NOMO-1 treated with DMSO at 0.1 percent for 48 hours (cell line): ENCODE results near the gene ATP7B.
"Not testable (repeated sequence)": the region's sequence is repeated elsewhere in the genome, so short reads cannot be mapped to it uniquely, and the experiment has no call there.

Experiments
- DNase-seq: peaks from one replicate; lab custom pipeline; 2025; ENCODE audit not compliant: unreplicated experiment; lab: John Stamatoyannopoulos, UW

ATP7B gene

DNA sequence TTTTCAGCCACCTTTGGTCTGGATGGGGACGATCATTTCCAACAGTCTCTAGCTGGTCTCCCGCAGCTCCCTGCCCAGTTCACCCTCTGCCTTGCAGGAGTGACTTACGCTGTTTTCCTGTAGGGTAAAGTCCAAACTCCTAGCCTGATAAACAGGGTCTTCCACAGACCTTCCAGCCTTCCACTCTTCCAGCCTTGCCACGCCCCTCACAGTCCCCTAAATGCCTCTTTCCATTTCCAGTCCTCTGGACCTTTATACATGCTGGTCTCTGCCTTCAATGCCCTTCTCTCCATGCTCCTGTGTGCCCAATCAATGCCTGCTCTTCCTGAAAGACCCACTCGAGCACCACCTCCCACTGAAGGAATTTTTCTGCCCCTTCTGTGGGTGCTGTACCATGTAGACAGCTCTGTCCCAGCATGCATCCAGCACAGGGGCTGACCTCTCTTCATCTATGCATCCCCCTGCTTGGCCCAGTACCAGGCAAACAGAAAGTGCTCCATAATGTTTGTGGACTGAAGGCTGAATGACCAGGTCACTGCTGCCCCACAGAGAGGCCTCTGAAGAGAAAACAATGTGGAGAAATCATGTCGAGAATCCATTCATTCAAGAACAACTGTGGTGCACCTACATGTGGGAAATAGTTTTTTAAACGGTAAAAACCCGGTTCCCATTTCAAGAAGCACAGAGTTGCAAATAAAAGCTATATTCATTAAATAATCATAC lies 4.6 kb downstream of the ATP7B start:
- DNase-seq, result no peak

DNA sequence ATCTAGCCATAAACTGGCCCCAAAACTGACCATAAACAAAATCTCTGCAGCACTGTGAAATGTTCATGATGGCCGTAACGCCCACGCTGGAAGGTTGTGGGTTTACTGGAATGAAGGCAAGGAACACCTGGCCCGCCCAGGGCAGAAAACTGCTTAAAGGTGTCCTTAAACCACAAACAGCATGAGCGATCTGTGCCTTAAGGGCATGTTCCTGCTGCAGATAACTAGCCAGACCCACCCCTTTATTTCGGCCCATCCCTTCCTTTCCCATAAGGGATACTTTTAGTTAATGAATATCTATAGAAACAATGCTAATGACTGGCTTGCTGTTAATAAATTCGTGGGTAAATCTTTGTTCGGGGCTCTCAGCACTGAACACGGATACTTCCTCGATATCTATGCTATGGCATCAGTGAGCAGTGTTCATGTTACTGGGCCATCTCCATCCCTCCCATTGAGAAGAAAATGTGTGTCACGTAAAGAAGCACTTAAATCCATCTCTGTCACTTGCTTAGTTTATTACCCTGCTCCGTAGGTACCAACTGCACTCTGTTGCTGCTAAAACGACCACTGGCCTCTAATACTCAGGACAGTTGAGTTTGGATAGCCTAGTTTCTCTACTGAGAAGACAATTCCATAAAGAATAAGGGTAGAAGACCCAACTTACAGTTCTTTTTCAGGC lies 5.3 kb downstream of the ATP7B start:
- DNase-seq, result no peak

DNA sequence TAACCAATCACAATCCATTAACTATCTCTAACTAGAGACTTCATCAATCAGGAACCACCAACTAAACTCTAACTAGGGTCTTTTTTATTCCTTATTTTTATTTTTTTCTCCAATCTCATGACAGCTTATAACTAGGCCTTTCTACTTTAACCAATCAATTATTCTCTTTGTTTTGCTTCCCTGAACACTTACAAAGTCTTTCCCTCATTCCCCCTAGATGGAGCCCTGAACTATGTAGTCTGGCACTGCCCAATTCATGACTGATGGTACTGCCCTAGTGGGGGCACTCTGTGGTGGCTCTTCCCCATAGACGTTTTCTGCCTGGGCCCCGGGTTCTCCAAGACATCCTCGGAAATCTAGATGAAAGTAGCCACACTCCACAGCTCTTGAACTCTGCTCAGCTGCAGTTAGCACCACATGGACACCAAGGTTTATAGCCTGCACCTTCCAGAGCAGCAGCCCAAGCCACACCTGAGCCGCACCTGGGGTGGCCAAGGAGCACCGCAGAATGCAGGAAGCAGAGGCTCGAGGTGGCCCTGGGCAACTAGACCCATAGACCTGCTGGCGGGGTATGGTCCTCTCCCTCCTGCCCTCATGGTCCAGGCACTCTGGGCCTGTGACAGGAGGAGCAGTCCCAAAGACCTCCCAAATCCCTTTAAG lies 6.6 kb downstream of the ATP7B start:
- DNase-seq, result no peak

DNA sequence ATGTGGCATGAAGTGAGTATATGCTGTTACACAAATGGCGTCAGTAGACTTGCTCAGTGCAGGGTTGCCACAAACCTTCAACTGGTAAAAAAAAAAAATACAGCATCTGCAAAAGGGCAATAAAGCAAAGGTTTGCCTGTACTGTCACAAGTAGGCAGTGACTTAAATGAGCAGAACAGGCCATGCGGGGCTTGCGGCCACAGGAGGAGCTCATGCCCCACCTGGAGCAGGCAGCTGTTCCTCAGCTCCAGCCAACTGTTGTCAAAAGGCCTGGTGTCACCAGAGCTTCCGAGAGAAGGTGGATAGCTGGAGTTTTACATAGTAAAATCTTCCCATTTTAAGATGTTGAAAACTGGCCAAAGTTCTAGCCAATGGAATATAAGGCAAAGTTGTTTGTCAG lies 7.7 kb downstream of the ATP7B start:
- no peak for DNase-seq

DNA sequence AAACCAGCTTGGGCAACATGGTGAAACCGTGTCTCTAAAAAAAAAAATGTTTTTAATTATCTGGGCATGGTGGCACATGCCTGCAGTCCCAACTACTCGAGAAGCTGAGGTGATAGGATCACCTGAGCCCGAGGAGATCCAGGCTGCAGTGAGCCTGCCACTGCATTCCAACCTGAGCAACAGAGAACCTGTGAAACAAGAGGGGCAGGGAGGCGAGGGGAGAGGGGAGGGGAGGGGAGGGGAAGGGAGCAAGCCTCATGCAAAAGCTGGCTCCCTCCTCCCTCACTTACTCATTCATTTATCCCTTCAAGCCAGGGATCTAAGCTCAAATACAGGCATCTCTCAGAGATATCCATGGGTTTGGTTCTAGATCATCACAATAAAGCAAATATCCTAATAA lies 8.9 kb downstream of the ATP7B start:
- no peak for DNase-seq

- peak; percentile 60 for DNase-seq
These were observed 10.0 kb downstream of the ATP7B start for GRCh38 chr13:52001120-52001731.

GRCh38 chr13:51999921-52000320 lies 11.3 kb downstream of the ATP7B start:
- DNase-seq, result no peak

GRCh38 chr13:51999510-51999911 lies 11.7 kb downstream of the ATP7B start:
- DNase-seq, result no peak

DNA sequence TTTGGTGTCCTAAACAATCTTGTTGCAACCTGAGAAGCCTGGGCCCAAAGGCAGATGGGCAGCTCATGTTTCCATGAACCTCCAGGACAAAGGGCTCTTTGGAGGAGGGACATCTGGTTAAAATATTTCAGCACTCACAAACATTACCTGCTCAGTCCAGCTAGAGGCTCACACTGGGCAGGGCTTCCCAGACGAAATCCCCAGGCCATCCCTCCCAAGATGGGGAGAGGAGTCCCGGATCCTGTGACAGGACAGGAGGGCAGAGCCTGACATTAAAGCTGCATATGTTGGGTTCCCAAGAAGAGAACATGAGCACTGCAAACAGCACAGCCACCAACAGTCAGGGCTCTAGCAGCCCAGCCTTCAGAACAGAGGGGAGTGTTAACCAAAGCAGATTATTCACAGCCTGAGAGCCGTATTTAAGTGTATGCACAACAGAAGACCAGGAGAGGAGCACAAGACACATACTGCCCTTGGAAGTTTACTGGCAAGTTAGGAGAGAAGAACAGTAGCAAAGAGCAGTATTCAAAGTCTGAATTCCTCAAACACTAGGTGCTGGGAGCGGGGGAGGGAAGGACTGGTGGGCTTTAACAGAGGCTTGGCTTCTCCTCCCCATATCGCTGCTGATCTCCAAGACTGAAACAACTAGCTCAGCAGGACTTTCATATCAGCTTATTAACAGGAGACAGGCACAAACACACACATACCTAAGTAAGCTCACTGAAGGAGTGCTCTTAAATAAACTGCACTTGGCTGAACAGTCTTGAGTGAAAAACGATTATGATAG lies 12.3 kb downstream of the ATP7B start:
- DNase-seq, result no peak

DNA sequence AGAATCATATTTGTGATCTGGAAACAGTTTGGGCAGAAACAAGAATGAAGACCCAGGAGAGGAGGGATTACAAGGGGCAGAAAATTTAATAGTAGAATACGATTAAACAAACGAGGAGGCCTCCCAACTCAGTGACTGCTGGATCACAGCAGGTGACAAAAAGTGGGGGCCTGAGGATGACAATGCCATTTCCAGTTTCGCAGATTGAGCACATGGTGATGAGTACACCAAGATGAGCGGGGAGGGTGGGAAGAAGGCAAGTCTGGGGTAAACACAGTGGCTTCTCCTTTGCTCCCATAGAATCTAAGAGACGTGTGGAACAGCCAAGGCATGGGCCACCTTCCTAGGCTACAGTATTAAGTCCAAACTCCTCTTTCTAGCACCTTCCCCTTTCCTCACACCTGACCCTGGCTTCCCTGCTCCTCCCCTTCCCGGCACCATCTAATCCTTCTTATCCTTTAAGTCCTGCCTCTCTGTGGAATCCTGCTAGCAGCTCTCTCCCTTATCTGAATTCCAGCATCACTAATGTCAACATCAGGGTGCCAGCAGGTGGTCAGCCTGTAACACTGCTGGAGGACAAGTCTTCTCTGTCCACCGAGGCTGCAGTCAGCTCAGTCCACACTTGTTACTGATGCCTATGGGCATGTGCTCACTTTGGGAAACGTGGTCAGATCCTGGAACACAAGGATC lies 13.5 kb downstream of the ATP7B start:
- no peak for DNase-seq

- DNase-seq, result no peak
These were observed 14.1 kb downstream of the ATP7B start for GRCh38 chr13:51997186-51997585.

GRCh38 chr13:51996641-51997040 lies 14.6 kb downstream of the ATP7B start:
- DNase-seq, result no peak

DNA sequence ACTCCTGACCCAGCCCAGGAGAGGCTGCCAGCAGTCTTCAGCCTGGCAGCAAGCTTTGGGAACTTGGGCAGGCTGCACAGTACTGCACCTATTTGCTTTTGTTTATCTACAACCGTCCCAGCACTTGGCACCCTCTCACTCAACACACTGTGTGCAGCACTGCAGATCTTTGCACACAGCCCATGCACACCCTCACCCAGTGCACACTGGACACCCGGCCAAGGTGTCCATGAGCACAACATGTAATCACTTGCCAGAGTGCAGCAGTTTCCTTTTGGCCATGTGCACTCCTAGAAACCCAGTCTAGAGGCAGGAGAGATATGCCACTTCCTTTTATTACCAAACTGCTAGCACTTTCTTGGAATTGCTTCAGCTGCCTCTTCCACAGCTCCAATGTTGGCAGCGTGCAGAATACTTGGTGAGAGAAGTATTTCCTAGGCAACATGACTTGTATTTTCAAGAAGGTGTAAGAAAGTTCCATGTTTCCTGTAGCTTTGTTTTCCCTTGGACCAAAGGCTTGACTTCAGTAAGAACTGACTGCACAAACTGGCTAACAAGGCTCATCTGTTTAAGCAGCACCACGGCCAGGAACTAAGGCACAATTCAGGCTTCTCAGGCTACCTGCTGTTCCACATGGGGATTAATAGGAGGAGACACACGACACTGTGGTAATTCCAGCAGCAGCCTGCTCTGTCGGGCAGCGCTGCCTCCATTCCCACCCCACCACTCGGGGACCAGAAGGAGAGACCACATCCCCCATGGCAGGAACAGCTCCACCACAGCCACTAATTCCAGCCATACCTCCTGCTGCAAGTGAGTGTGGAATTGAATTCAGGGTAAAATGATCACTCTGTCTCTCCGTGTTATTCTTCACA lies 15.3 kb downstream of the ATP7B start:
- no peak for DNase-seq

GRCh38 chr13:51993713-51994112 lies 17.5 kb downstream of the ATP7B start:
- no peak for DNase-seq

DNA sequence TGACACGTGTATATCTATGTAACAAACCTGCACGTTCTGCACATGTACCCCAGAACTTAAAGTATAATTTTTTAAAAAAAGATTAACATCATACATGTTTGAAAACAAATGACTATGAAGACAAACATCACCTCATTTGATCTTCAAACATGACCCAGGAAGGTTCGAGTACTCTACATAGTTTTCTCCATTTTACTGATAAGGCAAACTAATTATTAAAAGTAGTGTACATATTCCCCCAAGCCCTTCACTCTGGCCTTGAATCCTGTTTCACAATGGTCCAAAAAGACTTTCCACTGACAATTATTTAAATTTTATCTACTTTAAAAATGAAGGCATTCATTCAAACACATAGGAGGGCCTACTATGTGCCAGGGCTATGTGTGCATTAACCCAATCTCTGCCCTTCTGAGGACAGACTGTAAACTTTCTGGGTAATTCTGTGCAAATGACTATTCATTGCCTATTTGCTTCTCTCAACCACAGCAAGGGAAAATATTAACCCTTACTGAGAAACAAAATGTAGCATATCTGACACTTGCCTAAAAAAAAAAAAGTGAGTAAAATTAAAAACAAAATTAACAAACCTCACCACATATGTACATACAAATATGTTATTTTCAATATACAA lies 22.1 kb downstream of the ATP7B start:
- DNase-seq, result no peak

- not testable (repeated sequence) for DNase-seq
These were observed 26.3 kb downstream of the ATP7B start for GRCh38 chr13:51984904-51985303.

GRCh38 chr13:51983292-51983691 lies 28.0 kb downstream of the ATP7B start:
- not testable (repeated sequence) for DNase-seq

- no peak for DNase-seq
These were observed 29.9 kb downstream of the ATP7B start for GRCh38 chr13:51981355-51981754.

DNA sequence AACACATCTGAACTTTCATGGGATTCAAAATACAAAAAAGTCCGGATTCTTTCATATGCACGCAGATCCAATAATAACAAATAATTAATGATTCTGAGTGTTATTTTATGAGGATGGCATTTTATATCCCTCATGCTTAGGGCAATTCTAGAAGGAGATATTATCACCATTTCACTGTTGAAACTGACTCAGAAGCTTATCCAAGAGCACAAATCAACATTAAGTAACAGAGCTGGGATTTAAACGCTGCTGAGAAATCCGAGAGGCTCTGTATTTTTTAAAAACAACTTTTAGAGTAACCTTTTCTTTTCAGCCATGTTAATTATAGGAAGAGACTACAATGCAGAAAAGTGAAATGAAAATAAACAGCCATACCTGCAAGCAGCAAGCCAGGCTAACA lies 30.3 kb downstream of the ATP7B start:
- no peak for DNase-seq
